Medulla oblongata (tissue), 1 donor: ENCODE data around the gene C10orf88.
"Not testable (repeated sequence)": the region's sequence is repeated elsewhere in the genome, so short reads cannot be mapped to it uniquely, and the experiment has no call there.

Experiments
- DNase-seq: peaks from one replicate; pipeline ENCODE4 v3.0.0-alpha.2; 2015; ENCODE audit errors: extremely low spot score

The C10orf88 gene

GRCh38 chr10:122962405-122962804 lies 8.4 kb upstream of the C10orf88 start:
- no peak for DNase-seq

GRCh38 chr10:122957474-122957873 lies 3.4 kb upstream of the C10orf88 start:
- no peak for DNase-seq

- no peak for DNase-seq
Measured at GRCh38 chr10:122955892-122956291, 1.9 kb upstream of the C10orf88 start.

- DNase-seq, result peak; percentile 4
Measured at GRCh38 chr10:122954731-122955050, 664 bp upstream of the C10orf88 start.

GRCh38 chr10:122949296-122949695 lies 4.7 kb downstream of the C10orf88 start:
- DNase-seq, result no peak

- DNase-seq, result no peak
Measured at GRCh38 chr10:122939856-122940543, 14.0 kb downstream of the C10orf88 start.

- DNase-seq, result no peak
Measured at GRCh38 chr10:122939133-122939855, 14.7 kb downstream of the C10orf88 start.

GRCh38 chr10:122931088-122931906 lies 22.7 kb downstream of the C10orf88 start:
- DNase-seq, result no peak

- DNase-seq, result no peak
Measured at GRCh38 chr10:122930140-122930539, 23.9 kb downstream of the C10orf88 start.

GRCh38 chr10:122915700-122916099 lies 38.3 kb downstream of the C10orf88 start:
- no peak for DNase-seq

- peak; percentile 28 for DNase-seq
Measured at GRCh38 chr10:122911889-122912484, 42.0 kb downstream of the C10orf88 start.

GRCh38 chr10:122910310-122910709 lies 43.7 kb downstream of the C10orf88 start, which contains the start of gene FAM24A:
Gene FAM24A, plus strand, starts transcription at chr10:122910610. Its CDS starts 1,025 bp downstream, at chr10:122911635.
- DNase-seq, result no peak

GRCh38 chr10:122903861-122904260 lies 50.2 kb downstream of the C10orf88 start:
- DNase-seq, result not testable (repeated sequence)

- DNase-seq, result no peak
Measured at GRCh38 chr10:122894261-122894944, 59.6 kb downstream of the C10orf88 start.

- DNase-seq, result no peak
Measured at GRCh38 chr10:122884166-122884565, 69.9 kb downstream of the C10orf88 start.

GRCh38 chr10:122882766-122883165 lies 71.3 kb downstream of the C10orf88 start:
- no peak for DNase-seq
